GM23248 (cell line): Measurements from ENCODE around the gene IGFL1. TPM values are rescaled to one million over a fixed set of nuclear protein-coding genes. Genes with fewer than 3 reads are reported as not detected.
"Not testable (repeated sequence)": the region's sequence is repeated elsewhere in the genome, so short reads cannot be mapped to it uniquely, and the experiment has no call there.

ENCODE experiments used
- DNase-seq: peaks from one replicate; pipeline ENCODE4 v3.0.0-alpha.2; 2015
- H2AFZ ChIP-seq: fragments of 200-600 bp; sonication (generic); 2 replicates; pipeline ENCODE4 v1.6.1; 2016; ENCODE audit warnings: antibody characterized with exemption
- H3F3A ChIP-seq: fragments of 200-600 bp; sonication (generic); 2 replicates; pipeline ENCODE4 v1.6.1; 2016; ENCODE audit warnings: mild to moderate bottlenecking, antibody characterized with exemption, mixed run types; ENCODE audit not compliant: insufficient read depth
- H3K27ac ChIP-seq: fragments of 200-600 bp; sonication (generic); 2 replicates; pipeline ENCODE4 v1.5.1; 2016; ENCODE audit warnings: mild to moderate bottlenecking
- H3K27me3 ChIP-seq: fragments of 200-600 bp; sonication (generic); replicated peaks from 2 replicates; pipeline ENCODE4 v1.6.1; 2016; ENCODE audit warnings: mild to moderate bottlenecking; ENCODE audit not compliant: insufficient read depth
- H3K36me3 ChIP-seq: fragments of 200-600 bp; sonication (generic); 2 replicates; pipeline ENCODE4 v1.6.1; 2016; ENCODE audit warnings: low read depth, mild to moderate bottlenecking
- H3K4me1 ChIP-seq: fragments of 200-600 bp; sonication (generic); 2 replicates; pipeline ENCODE4 v1.6.1; 2016; ENCODE audit warnings: mild to moderate bottlenecking; ENCODE audit not compliant: insufficient read depth
- H3K4me2 ChIP-seq: fragments of 200-600 bp; sonication (generic); one replicate; pipeline ENCODE4 v1.6.1; 2016; ENCODE audit warnings: mild to moderate bottlenecking; ENCODE audit not compliant: unreplicated experiment
- H3K4me3 ChIP-seq: fragments of 200-600 bp; sonication (generic); 2 replicates; pipeline ENCODE4 v1.5.1; 2016; ENCODE audit warnings: mild to moderate bottlenecking
- H3K79me2 ChIP-seq: fragments of 200-600 bp; sonication (generic); 2 replicates; pipeline ENCODE4 v1.6.1; 2016; ENCODE audit warnings: mild to moderate bottlenecking; ENCODE audit not compliant: insufficient read depth
- H3K9ac ChIP-seq: fragments of 200-600 bp; sonication (generic); 2 replicates; pipeline ENCODE4 v1.6.1; 2016; ENCODE audit warnings: mild to moderate bottlenecking
- H3K9me2 ChIP-seq: fragments of 200-600 bp; sonication (generic); 2 replicates; pipeline ENCODE4 v1.6.1; 2016; ENCODE audit warnings: mixed run types, mild to moderate bottlenecking, moderate library complexity; ENCODE audit not compliant: insufficient read depth
- H3K9me3 ChIP-seq: fragments of 200-600 bp; sonication (generic); one replicate; pipeline ENCODE4 v1.6.1; 2017; ENCODE audit warnings: low read depth
- H4K20me1 ChIP-seq: fragments of 200-600 bp; sonication (generic); 2 replicates; pipeline ENCODE4 v1.6.0; 2016; ENCODE audit not compliant: insufficient read depth
- EZH2 ChIP-seq: fragments of 200-600 bp; sonication (generic); IDR thresholded peaks from 2 replicates; pipeline ENCODE4 v1.6.1; 2018; ENCODE audit warnings: antibody characterized with exemption, mild to moderate bottlenecking; ENCODE audit not compliant: insufficient read depth, poor library complexity, severe bottlenecking
- EZH2phosphoT487 ChIP-seq: fragments of 200-600 bp; sonication (generic); IDR thresholded peaks from 2 replicates; pipeline ENCODE4 v1.6.1; 2018; ENCODE audit warnings: antibody characterized with exemption, moderate library complexity, mild to moderate bottlenecking, low read depth; ENCODE audit not compliant: insufficient read depth
- WGBS, 2 experiments: methylation state at CpG; one replicate each; pipeline ENCODE4 v1.1.6; 2015 to 2017; ENCODE audit warnings: low lambda C conversion rate in 2 of 2, low coverage in 1 of 2; ENCODE audit errors: missing lambda C conversion rate in 2 of 2; 5-methylcytosine and 5-hydroxymethylcytosine counted together
- in situ Hi-C: fragments of 300-500 bp; cut with MboI; formaldehyde crosslinking; loops from 2 replicates; pipeline ENCODE4 v1.15.0; 2020
- polyA plus RNA-seq: library from polyadenylated mRNA; unstranded; fragments of >200 nt; fragmentation: Nextera tagmentation; extraction: Ambion mirVana; gene quantifications from 2 replicates; pipeline ENCODE4 v1.2.1, GENCODE V29; 2016
- total RNA-seq: library from RNA; depleted of rRNA; stranded (reverse); fragments of >200 nt; shearing (Covaris generic); gene quantifications from 2 replicates; pipeline ENCODE4 v1.2.3, GENCODE V29; 2014

The IGFL1 gene
- total and polyA plus RNA-seq, 2 experiments from 2014 or later = not detected

DNA sequence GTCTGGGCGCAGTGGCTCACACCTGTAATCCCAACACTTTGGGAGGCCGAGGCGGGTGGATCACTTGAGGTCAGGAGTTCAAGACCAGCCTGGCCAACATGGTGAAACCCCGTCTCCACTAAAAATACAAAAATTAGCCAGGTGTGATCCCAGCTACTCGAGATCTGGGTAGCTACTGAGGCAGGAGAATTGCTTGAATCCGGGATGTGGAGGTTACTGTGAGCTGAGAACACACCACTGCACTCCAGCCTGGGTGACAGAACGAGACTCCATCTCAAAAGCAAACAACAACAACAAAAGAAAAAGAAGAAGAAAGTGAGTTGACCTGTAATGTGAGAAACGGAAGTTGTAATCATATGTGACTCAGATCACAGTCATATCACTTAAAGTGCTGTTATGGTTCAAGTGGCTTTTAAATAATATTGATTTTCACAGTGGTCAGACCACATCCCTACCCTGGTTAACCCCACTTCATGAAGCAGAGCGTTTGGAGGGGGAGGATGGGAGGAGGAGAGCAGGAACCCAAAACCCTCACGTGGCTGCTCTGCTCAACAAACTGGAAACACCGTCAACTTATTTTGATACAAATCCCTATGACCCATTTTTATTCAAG is 33.2 kb downstream of the IGFL1 start:
- peak; percentile 89 for TF ChIP-seq EZH2phosphoT487
- H3K9me3 ChIP-seq, H3F3A ChIP-seq, H3K79me2 ChIP-seq, H2AFZ ChIP-seq, H3K4me3 ChIP-seq, H3K9me2 ChIP-seq, in situ Hi-C loops, H3K36me3 ChIP-seq, H3K4me2 ChIP-seq, H4K20me1 ChIP-seq, H3K9ac ChIP-seq, H3K4me1 ChIP-seq, H3K27ac ChIP-seq: not testable (repeated sequence)
- DNase-seq = peak; percentile 65
- WGBS, 2 experiments = 48 to 53% methylated on average over 11 of the region's 11 CpGs
- peaks cover 41% of the 10 kb centered on the region for H3K27me3 ChIP-seq

DNA sequence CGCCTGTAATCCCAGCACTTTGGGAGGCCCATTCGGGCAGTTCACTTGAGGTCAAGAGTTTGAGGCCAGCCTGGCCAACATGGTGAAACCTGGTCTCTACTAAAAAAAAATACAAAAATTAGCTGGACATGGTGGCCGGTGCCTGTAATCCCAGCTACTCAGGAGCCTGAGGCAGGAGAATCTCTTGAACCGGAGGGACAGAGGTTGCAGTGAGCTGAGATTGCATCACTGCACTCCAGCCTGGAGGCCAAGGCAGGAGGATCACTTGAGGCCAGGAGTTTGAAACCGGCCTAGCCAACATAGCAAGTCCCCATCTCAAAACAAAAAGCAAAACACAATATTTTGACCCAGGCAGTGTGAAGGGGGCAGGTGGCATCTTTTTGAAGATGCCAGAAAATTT is 35.3 kb downstream of the IGFL1 start:
- H3K9me3 ChIP-seq, H3K4me1 ChIP-seq, DNase-seq, H3K9me2 ChIP-seq, H3K27ac ChIP-seq, H4K20me1 ChIP-seq, H2AFZ ChIP-seq, H3K4me2 ChIP-seq, H3K4me3 ChIP-seq, H3K9ac ChIP-seq, H3K79me2 ChIP-seq, H3F3A ChIP-seq, H3K36me3 ChIP-seq: not testable (repeated sequence)
- H3K27me3 ChIP-seq = peaks cover 23% of the 10 kb centered on the region
- in situ Hi-C loops = loop anchor here (5.0 kb wide), 2 partner anchors 182 to 238 kb away; no protein-coding TSS in a partner anchor
- 66 to 67% methylated on average over 5 of the region's 5 CpGs for WGBS, 2 experiments

DNA sequence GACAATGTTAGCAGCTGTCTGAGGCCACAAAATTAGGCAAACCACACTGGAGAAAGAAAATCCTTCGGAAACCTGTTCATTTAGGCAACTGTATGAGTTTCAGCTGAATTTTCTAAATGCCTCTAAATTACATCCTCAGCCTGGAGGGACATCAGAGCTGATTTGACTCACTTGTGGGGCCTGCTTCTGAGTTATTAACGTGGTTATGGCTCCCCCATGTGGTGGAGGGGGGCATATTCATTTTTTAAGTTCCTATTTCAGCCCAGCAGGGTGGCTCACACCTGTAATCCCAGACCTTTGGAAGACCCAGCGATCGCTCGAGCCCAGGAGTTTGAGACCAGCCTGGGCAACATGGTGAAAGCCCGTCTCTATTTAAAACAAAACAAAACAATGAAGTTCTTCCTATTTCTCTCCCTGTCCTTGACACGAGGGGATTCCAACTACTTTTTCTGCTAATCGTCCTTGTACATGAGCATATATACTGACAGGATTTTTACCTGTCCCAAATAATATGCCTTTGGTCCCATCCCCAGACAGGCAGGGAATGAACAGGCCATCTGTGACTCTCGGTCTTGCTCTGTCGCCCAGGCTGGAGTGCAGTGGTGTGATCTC is 35.8 kb downstream of the IGFL1 start:
- WGBS, 2 experiments = 5 to 6% methylated on average over 10 of the region's 10 CpGs
- H4K20me1 ChIP-seq = no peaks in the 10 kb centered on the region
- in situ Hi-C loops = loop anchor here (5.0 kb wide), 2 partner anchors 183 to 238 kb away; no protein-coding TSS in a partner anchor
- H3F3A ChIP-seq = no peaks in the 10 kb centered on the region
- peak; percentile 84 for DNase-seq
- no peak overlapping the region for H3K9ac ChIP-seq
- H3K9me3 ChIP-seq = no peaks in the 10 kb centered on the region
- no peak overlapping the region for H3K4me3 ChIP-seq
- peaks cover 21% of the 10 kb centered on the region for H3K27me3 ChIP-seq
- H2AFZ ChIP-seq = no peak overlapping the region
- no peak overlapping the region for H3K4me2 ChIP-seq
- H3K4me1 ChIP-seq = no peaks in the 10 kb centered on the region
- no peaks in the 10 kb centered on the region for H3K9me2 ChIP-seq
- no peaks in the 10 kb centered on the region for H3K79me2 ChIP-seq
- TF ChIP-seq EZH2phosphoT487 = no peak
- no peak for TF ChIP-seq EZH2
- H3K36me3 ChIP-seq = no peaks in the 10 kb centered on the region
- H3K27ac ChIP-seq = no peak overlapping the region

DNA sequence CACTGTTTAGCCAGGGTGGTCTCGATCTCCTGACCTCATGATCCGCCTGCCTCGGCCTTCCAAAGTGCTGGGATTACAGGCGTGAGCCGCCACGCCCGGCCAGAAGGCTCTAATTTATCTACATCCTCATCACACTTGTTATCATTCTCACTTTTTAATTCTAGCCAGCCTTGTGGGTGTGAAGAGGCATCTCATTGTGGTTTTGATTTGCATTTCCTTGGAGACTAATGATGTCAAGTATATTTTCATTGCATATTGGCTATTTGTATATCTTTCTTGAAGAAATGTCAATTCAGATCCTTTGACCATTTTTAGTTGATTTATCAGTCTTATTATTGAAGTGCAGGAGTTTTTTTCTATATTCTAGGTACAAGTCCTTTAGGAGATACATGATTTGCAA is 39.6 kb downstream of the IGFL1 start:
- no peaks in the 10 kb centered on the region for H4K20me1 ChIP-seq
- WGBS, 2 experiments = 81 to 92% methylated on average over 7 of the region's 7 CpGs
- no peak overlapping the region for H3K27ac ChIP-seq
- H3K9me2 ChIP-seq = no peaks in the 10 kb centered on the region
- in situ Hi-C loops = loop anchor here (5.0 kb wide), 2 partner anchors 187 to 242 kb away; no protein-coding TSS in a partner anchor
- no peak overlapping the region for H3K9ac ChIP-seq
- no peak overlapping the region for H3K4me2 ChIP-seq
- H3K36me3 ChIP-seq = no peaks in the 10 kb centered on the region
- TF ChIP-seq EZH2phosphoT487 (no peak), EZH2 (no peak)
- H3K79me2 ChIP-seq = no peaks in the 10 kb centered on the region
- peaks cover 7% of the 10 kb centered on the region for H3K27me3 ChIP-seq
- no peak overlapping the region for H3K4me3 ChIP-seq
- no peak for DNase-seq
- peaks cover 21% of the 10 kb centered on the region for H3K4me1 ChIP-seq
- H2AFZ ChIP-seq = no peak overlapping the region
- H3K9me3 ChIP-seq = no peaks in the 10 kb centered on the region
- H3F3A ChIP-seq = peaks cover 5% of the 10 kb centered on the region
